RWPE1 (cell line): ENCODE measurements around the gene PPCDC.

Source experiments
- CTCF ChIA-PET: fragments of 350-600 bp; sonication (Branson Sonifier 250); formaldehyde crosslinking; extraction: SDS; loops from one replicate; lab custom pipeline; 2021; lab: Yijun Ruan, JAX
- POLR2A ChIA-PET: fragments of 400-600 bp; formaldehyde crosslinking; extraction: SDS; loops from one replicate; lab custom pipeline; 2020; ENCODE audit warnings: antibody characterized with exemption; ENCODE audit not compliant: low non-redundant PET; lab: Yijun Ruan, JAX
- DNase-seq: peaks from one replicate; pipeline ENCODE4 v3.0.0; 2012; ENCODE audit warnings: low spot score
- H3K27ac ChIP-seq: fragments of 450-650 bp; 2 replicates; pipeline ENCODE4 v1.5.1; 2017
- TF ChIP-seq, protein P1 (sequence below): fragments of 450-650 bp; conservative IDR thresholded peaks from 2 replicates; pipeline ENCODE4 v1.5.1; 2017; ENCODE audit warnings: low read depth, mild to moderate bottlenecking

Gene PPCDC

DNA sequence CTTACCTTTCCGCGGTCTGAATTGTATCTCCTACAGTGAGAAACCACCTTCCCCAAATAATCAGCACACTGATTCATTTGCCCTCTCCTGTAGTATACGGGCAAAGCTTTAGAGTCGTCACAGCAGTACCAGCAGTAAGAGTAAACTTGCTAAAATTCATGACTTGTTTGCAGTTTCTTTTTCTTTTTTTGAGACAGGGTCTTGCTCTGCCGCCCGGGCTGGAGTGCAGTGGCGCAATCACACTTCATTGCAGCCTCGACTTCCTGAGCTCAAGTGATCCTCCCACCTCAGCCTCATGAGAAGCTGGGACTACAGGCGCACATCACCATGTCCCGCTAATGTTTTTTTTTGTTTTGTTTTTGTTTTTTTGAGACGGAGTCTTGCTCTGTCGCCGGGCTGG lies 16.2 kb upstream of the PPCDC start:
- POLR2A ChIA-PET, result no interaction called here
- TF ChIP-seq, protein P1, sequence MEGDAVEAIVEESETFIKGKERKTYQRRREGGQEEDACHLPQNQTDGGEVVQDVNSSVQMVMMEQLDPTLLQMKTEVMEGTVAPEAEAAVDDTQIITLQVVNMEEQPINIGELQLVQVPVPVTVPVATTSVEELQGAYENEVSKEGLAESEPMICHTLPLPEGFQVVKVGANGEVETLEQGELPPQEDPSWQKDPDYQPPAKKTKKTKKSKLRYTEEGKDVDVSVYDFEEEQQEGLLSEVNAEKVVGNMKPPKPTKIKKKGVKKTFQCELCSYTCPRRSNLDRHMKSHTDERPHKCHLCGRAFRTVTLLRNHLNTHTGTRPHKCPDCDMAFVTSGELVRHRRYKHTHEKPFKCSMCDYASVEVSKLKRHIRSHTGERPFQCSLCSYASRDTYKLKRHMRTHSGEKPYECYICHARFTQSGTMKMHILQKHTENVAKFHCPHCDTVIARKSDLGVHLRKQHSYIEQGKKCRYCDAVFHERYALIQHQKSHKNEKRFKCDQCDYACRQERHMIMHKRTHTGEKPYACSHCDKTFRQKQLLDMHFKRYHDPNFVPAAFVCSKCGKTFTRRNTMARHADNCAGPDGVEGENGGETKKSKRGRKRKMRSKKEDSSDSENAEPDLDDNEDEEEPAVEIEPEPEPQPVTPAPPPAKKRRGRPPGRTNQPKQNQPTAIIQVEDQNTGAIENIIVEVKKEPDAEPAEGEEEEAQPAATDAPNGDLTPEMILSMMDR, result no peak
- CTCF ChIA-PET, result interaction anchor here (0.6 kb wide), 1 partner anchor 86 kb away, joined by 3 read pairs; no protein-coding TSS in a partner anchor
- H3K27ac ChIP-seq, result no peak overlapping the region
- DNase-seq, result no peak

DNA sequence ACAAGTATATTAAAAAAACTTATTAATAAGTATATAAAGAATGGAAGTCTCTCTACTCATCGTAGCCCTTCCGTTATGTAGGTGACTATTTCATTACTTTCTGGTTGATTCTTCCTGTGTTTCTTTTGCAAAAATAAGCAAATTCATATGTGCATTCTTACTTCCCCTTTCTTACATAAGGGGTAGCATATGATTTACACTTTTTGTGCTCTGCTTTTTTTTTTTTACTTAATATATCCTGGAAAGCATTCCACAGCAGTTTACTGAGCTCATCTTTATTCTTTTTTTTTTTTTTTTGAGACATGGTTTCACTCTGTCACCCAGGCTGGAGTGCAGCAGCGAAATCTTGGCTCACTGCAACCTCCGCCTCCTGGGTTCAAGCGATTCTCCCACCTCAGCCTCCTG lies 15.2 kb upstream of the PPCDC start:
- DNase-seq, result no peak
- TF ChIP-seq, protein P1, result no peak
- ChIA-PET CTCF (interaction anchor here (0.9 kb wide), 1 partner anchor 228 kb away, joined by 3 read pairs; no protein-coding TSS in a partner anchor), POLR2A (no interaction called here)
- H3K27ac ChIP-seq, result no peak overlapping the region

DNA sequence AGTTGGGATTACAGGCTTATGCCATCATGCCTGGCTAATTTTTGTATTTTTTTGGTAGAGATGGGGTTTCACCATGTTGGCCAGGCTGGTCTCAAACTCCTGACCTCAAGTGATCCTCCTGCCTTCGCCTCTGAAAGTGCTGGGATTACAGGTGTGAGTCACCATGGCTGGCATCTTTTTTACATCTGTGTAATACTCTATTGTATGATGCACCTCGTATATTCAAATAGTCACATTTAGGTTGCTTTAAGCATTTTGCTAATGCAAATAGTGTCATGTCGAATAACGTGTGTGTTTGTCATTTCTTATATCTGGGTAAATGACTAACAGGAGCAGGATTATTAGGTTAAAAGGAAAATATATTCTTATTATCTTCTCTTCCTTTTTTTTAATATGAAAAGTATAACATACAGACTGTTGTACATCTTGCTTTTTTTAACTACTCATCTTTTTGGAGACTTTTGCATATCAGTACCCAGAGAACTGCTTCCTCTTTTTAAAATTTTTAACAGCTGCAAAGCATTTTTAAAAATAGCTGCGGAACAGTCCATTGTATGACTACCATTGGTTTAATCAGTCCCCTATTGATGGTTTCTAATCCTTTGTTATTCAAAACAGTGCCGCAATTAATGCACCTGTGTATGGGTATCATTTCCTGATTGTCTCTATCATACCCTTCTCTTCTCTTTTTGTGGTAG lies 14.6 kb upstream of the PPCDC start:
- TF ChIP-seq, protein P1, result no peak
- POLR2A ChIA-PET, result no interaction called here
- CTCF ChIA-PET, result interaction anchor here (0.6 to 0.9 kb wide), 2 partner anchors 229 to 916 kb away, joined by 3 read pairs; no protein-coding TSS in a partner anchor
- DNase-seq, result no peak
- no peak overlapping the region for H3K27ac ChIP-seq

DNA sequence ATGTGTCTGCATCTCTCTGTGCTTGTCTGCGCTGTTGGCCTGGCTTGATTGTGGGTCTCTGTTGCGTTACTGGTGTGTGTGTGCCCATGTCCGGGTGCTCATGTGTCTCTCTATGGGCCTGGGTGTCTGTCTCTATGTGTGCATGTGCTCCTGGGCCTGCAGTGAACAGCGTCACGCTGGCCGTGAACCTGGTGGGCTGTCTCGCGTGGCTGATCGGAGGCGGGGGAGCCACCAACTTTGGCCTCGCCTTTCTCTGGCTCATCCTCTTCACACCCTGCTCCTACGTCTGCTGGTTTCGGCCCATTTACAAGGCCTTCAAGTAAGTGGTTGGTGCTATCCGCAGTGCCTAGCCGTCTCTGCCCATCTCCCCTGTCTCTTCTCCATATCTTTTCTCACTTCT lies 7.0 kb upstream of the PPCDC start:
- no peak overlapping the region for H3K27ac ChIP-seq
- CTCF ChIA-PET, result no interaction called here
- DNase-seq, result no peak
- TF ChIP-seq, protein P1, result no peak
- POLR2A ChIA-PET, result no interaction called here

DNA sequence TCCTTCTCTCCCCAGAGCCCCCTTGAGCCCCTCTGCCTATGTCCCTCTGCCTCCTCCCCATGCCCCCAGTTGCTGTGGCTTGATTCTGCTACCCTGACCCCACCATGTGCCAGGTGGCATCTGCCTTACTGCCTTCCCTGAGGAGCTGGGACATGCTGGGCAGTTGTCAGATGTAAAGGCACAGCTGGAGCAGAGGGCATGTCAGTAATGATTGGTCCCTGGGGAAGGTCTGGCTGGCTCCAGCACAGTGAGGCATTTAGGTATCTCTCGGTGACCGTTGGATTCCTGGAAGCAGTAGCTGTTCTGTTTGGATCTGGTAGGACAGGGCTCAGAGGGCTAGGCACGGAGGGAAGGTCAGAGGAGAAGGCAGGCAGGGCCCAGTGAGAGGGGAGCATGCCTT lies 3.5 kb upstream of the PPCDC start:
- no peak overlapping the region for H3K27ac ChIP-seq
- POLR2A ChIA-PET, result no interaction called here
- TF ChIP-seq, protein P1, result no peak
- CTCF ChIA-PET, result no interaction called here
- no peak for DNase-seq

DNA sequence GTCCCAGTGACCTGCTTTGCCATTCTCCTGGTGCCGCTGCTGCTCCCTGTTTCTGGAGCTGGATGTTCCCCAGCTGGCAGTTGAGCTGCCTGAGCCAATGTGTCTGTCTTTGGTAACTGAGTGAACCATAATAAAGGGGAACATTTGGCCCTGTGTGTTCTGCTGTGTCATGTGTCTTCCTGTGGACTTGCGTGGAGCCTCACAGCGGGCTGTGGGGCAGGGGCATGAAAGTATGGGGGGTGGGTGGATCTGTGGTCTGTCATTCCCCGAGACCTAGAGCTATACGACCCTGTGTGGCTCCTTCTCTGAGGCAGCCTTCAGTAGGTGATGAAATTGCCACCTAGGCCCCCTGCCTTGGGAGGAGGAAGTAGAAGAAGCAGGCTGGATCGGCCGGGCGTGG lies 2.0 kb upstream of the PPCDC start:
- CTCF ChIA-PET, result interaction anchor here (0.9 kb wide), 1 partner anchor 183 kb away, joined by 3 read pairs; no protein-coding TSS in a partner anchor

More for the DNA sequence above, 2.0 kb upstream of the PPCDC start:
- H3K27ac ChIP-seq, result no peak overlapping the region
- TF ChIP-seq, protein P1, result no peak
- no peak for DNase-seq
- POLR2A ChIA-PET, result no interaction called here
